Measurements from ENCODE around the gene STYXL1. TPM values are rescaled to one million over a fixed set of nuclear protein-coding genes. Genes with fewer than 3 reads are reported as not detected.
A peak's percentile ranks its signal among the peaks of the same experiment; 100 is the strongest.
"Not testable (repeated sequence)": the region's sequence is repeated elsewhere in the genome, so short reads cannot be mapped to it uniquely, and the experiment has no call there.

STYXL1 gene
- total RNA-seq, 1 experiment from 2014 or later: 49.3 TPM

DNA sequence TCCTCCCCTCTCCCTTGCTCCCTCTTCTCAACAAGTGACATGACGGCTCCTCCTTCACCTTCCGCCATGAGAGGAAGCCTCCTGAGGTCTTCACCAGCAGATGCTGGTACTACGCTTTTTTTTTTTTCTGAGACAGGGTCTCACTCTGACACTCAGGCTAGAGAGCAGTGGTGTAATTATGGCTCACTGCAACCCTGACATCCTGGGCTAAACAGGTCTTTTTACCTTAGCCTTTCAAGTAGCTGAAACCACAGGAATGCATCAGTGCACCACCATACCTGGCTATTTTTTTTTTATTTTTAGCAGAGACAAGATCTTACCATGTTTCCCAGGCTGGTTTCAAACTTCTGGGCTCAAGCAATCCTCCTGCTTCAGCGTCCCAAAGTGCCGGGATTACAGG, 43.7 kb upstream of the STYXL1 start:
- POLR2A ChIA-PET: no interaction called here
- DNase-seq (ENCODE audit: unreplicated experiment): no peak
- H3K9me3 Mint-ChIP-seq (ENCODE audit: unreplicated experiment): no peaks in the 10 kb centered on the region
- TF ChIP-seq, protein P1, sequence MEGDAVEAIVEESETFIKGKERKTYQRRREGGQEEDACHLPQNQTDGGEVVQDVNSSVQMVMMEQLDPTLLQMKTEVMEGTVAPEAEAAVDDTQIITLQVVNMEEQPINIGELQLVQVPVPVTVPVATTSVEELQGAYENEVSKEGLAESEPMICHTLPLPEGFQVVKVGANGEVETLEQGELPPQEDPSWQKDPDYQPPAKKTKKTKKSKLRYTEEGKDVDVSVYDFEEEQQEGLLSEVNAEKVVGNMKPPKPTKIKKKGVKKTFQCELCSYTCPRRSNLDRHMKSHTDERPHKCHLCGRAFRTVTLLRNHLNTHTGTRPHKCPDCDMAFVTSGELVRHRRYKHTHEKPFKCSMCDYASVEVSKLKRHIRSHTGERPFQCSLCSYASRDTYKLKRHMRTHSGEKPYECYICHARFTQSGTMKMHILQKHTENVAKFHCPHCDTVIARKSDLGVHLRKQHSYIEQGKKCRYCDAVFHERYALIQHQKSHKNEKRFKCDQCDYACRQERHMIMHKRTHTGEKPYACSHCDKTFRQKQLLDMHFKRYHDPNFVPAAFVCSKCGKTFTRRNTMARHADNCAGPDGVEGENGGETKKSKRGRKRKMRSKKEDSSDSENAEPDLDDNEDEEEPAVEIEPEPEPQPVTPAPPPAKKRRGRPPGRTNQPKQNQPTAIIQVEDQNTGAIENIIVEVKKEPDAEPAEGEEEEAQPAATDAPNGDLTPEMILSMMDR (IDR thresholded peaks at IDR 0.05; ENCODE audit: unreplicated experiment): no peak
- no peaks in the 10 kb centered on the region for H3K36me3 Mint-ChIP-seq (ENCODE audit: insufficient read depth, unreplicated experiment)
- peaks cover 13% of the 10 kb centered on the region for H3K4me1 Mint-ChIP-seq (ENCODE audit: insufficient read depth, unreplicated experiment)
- H3K27me3 Mint-ChIP-seq (ENCODE audit: insufficient read depth, unreplicated experiment): no peaks in the 10 kb centered on the region
- no peak overlapping the region for H3K4me3 Mint-ChIP-seq (ENCODE audit: unreplicated experiment)
- no TSS peak for BruUV-seq (replicated peaks)
- no peak overlapping the region for H3K27ac Mint-ChIP-seq (ENCODE audit: low read depth, unreplicated experiment)
- CTCF ChIA-PET: interaction anchor here (0.6 kb wide), 1 partner anchor 16 kb away, joined by 3 read pairs; no protein-coding TSS in a partner anchor
- intact Hi-C loops (cut with micrococcal nuclease): no loop called here

DNA sequence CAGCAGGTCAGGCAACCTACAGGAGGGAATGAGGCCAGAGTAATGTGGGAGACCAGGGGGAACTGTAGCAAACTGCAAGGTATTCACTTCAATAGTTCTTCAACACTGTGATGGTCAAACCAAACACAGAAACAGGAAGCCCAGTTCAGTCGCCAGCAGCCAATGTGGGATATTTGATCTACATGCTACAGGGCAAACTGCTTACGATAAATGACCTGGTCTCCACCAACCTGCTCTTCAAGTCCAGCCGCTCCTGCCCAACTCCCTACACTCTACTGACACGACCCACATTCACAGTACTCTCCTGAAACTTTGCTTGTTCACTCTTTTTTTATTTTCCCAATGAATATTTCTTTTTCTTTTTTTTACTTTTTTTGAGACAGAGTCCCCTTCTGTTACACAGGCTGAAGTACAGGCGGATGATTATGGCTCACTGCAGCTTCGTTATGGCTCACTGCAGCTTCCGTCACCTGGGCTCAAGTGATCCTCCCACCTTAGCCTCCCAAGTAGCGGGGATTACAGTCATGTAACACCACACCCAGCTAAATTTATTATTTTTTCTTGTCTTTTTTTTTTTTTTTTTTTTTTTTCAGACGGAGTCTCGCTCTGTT, 42.2 kb upstream of the STYXL1 start:
- no peaks in the 10 kb centered on the region for H3K9me3 Mint-ChIP-seq (ENCODE audit: unreplicated experiment)
- BruUV-seq (replicated peaks): no TSS peak
- peak overlapping the region; percentile 25 for H3K27ac Mint-ChIP-seq (ENCODE audit: low read depth, unreplicated experiment)

DNA sequence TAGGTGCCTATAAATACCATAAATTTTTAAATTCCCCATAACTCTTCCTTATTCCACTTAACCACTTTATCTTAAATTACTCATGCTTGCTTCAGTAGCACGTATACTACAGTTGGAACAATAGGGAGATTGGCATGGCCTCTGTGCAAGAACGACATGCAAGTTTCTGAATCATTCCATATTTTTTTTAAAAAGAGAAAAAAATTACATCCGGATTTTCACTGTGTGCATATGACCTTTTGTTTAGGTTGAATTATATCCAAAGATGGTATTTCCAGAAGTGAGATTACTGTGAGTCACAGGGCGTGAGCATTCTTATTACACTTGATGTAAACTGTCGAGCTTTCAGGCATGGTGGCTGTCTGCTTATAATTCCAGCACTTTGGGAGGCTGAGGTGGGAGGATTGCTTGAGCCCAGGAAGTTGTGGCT, 39.6 kb upstream of the STYXL1 start:
- H3K9me3 Mint-ChIP-seq (ENCODE audit: unreplicated experiment); intact Hi-C loops (cut with micrococcal nuclease); H3K36me3 Mint-ChIP-seq (ENCODE audit: insufficient read depth, unreplicated experiment); BruUV-seq (replicated peaks); H3K27me3 Mint-ChIP-seq (ENCODE audit: insufficient read depth, unreplicated experiment); H3K4me3 Mint-ChIP-seq (ENCODE audit: unreplicated experiment): not testable (repeated sequence)
- peak; percentile 93 for DNase-seq (ENCODE audit: unreplicated experiment)
- H3K4me1 Mint-ChIP-seq (ENCODE audit: insufficient read depth, unreplicated experiment): peaks cover 25% of the 10 kb centered on the region
- ChIA-PET POLR2A (interaction anchor here (0.6 to 3.5 kb wide), 11 partner anchors 9 to 273 kb away, joined by 3 to 15 read pairs (median 4); partner anchors contain the start of genes MDH2 and STYXL1), CTCF (interaction anchor here (0.6 kb wide), 1 partner anchor 168 kb away, joined by 3 read pairs; no protein-coding TSS in a partner anchor)
- peak overlapping the region; percentile 80 for H3K27ac Mint-ChIP-seq (ENCODE audit: low read depth, unreplicated experiment)

More for the DNA sequence above, 42.2 kb upstream of the STYXL1 start:
- H3K4me3 Mint-ChIP-seq (ENCODE audit: unreplicated experiment): no peak overlapping the region
- no peaks in the 10 kb centered on the region for H3K27me3 Mint-ChIP-seq (ENCODE audit: insufficient read depth, unreplicated experiment)
- CTCF ChIA-PET: interaction anchor here (0.9 kb wide), 1 partner anchor 15 kb away, joined by 4 read pairs; no protein-coding TSS in a partner anchor
- no peaks in the 10 kb centered on the region for H3K36me3 Mint-ChIP-seq (ENCODE audit: insufficient read depth, unreplicated experiment)
- intact Hi-C loops (cut with micrococcal nuclease): no loop called here
- H3K4me1 Mint-ChIP-seq (ENCODE audit: insufficient read depth, unreplicated experiment): peaks cover 19% of the 10 kb centered on the region
- POLR2A ChIA-PET: no interaction called here
- TF ChIP-seq, protein P1 (IDR thresholded peaks at IDR 0.05; ENCODE audit: unreplicated experiment): no peak
- no peak for DNase-seq (ENCODE audit: unreplicated experiment)

DNA sequence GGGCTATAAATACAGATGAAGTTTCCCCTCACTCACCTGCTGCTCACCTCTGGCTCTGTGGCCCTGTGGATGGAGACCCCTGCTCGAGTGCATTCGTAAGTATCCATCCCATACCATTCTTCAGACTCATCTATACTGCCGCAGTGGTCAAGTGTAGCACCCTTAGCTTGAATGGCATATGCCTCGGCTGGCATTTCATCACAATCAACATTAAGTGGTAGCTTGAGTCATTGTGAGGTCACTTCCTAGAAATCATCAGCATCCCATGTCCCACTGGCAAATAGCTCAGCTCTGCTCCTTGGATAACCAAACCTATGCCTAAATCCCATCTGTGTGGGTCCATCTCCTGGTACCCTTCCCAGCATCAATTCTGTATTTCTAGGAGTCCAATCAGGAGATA, 38.3 kb upstream of the STYXL1 start:
- intact Hi-C loops (cut with micrococcal nuclease): no loop called here
- ChIA-PET CTCF (interaction anchor here (0.6 to 1.2 kb wide), 3 partner anchors 40 to 92 kb away, joined by 3 to 4 read pairs (median 4); no protein-coding TSS in a partner anchor), POLR2A (interaction anchor here (1.0 to 3.5 kb wide), 4 partner anchors 19 to 39 kb away, joined by 5 to 15 read pairs (median 7); partner anchors contain the start of genes MDH2 and STYXL1)
- Mint-ChIP-seq H3K4me3 (ENCODE audit: unreplicated experiment) (no peak overlapping the region), H3K27me3 (ENCODE audit: insufficient read depth, unreplicated experiment) (no peaks in the 10 kb centered on the region), H3K36me3 (ENCODE audit: insufficient read depth, unreplicated experiment) (no peaks in the 10 kb centered on the region), H3K9me3 (ENCODE audit: unreplicated experiment) (no peaks in the 10 kb centered on the region), H3K4me1 (ENCODE audit: insufficient read depth, unreplicated experiment) (peaks cover 25% of the 10 kb centered on the region), H3K27ac (ENCODE audit: low read depth, unreplicated experiment) (peak overlapping the region; percentile 80)
- TF ChIP-seq, protein P1 (IDR thresholded peaks at IDR 0.05; ENCODE audit: unreplicated experiment): no peak
- DNase-seq (ENCODE audit: unreplicated experiment): peak; percentile 76
- BruUV-seq (replicated peaks): no TSS peak

DNA sequence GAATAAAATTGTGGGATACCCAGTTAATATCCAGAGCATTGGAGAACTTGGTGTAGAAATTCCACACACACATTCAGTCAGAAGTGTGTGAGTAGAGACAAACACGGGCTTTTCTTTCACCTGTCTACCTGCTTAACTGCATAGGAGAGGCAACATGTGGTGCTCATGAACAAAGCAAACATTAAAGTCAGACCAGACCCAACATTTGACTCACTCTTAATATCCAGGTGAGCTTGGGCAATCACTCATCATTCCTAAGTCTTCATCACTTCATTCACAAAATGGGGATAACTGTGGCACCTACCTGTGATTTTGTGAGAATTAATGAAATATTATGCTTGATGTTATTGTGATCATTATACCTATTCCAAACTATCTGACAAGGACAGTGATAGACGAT, 36.3 kb upstream of the STYXL1 start:
- Mint-ChIP-seq H3K27ac (ENCODE audit: low read depth, unreplicated experiment) (peak overlapping the region; percentile 71), H3K4me1 (ENCODE audit: insufficient read depth, unreplicated experiment) (peaks cover 25% of the 10 kb centered on the region)
- H3K36me3 Mint-ChIP-seq (ENCODE audit: insufficient read depth, unreplicated experiment); H3K9me3 Mint-ChIP-seq (ENCODE audit: unreplicated experiment); intact Hi-C loops (cut with micrococcal nuclease); CTCF ChIA-PET; DNase-seq (ENCODE audit: unreplicated experiment); H3K4me3 Mint-ChIP-seq (ENCODE audit: unreplicated experiment); H3K27me3 Mint-ChIP-seq (ENCODE audit: insufficient read depth, unreplicated experiment); BruUV-seq (replicated peaks): not testable (repeated sequence)
- POLR2A ChIA-PET: interaction anchor here (0.6 to 1.6 kb wide), 4 partner anchors 10 to 274 kb away, joined by 3 to 6 read pairs (median 3); partner anchors contain the start of gene STYXL1
